Left lung (tissue), 10 donors: ENCODE measurements around the gene JMJD6. TPM values are rescaled to one million over a fixed set of nuclear protein-coding genes. Genes with fewer than 3 reads are reported as not detected.
A peak's percentile ranks its signal among the peaks of the same experiment; 100 is the strongest.

Experiments used
- ATAC-seq: fragments of 200-7000 bp; cut with Tn5 transposase; one replicate; pipeline ENCODE4 v1.9.1; 2020; ENCODE audit warnings: moderate library complexity
- DNase-seq, 4 donors: peaks; one replicate each; pipeline ENCODE4 v3.0.0-alpha.2; 2013 to 2020
- H3K27ac ChIP-seq, 2 donors: fragments of 200-600 bp; sonication (generic) in 1 of 2; one replicate each; pipeline versions ENCODE4 v1.5.0 to v1.8.0; 2020 to 2021
- H3K27me3 ChIP-seq, 2 donors: fragments of 200-600 bp; sonication (generic) in 1 of 2; one replicate each; pipeline versions ENCODE4 v1.5.0 to v1.8.0; 2020 to 2021
- H3K36me3 ChIP-seq, 2 donors: fragments of 200-600 bp; sonication (generic) in 1 of 2; one replicate each; pipeline versions ENCODE4 v1.5.0 to v1.8.0; 2020 to 2021
- H3K4me1 ChIP-seq, 2 donors: fragments of 200-600 bp; one replicate each; pipeline ENCODE4 v1.8.0; 2021
- H3K4me3 ChIP-seq, 2 donors: fragments of 200-600 bp; sonication (generic) in 1 of 2; one replicate each; pipeline versions ENCODE4 v1.5.0 to v1.8.0; 2020 to 2021; ENCODE audit warnings: mild to moderate bottlenecking in 1 of 2
- H3K9me3 ChIP-seq, 2 donors: fragments of 200-600 bp; sonication (generic) in 1 of 2; one replicate each; pipeline versions ENCODE4 v1.5.0 to v1.8.0; 2020 to 2021
- CTCF ChIP-seq, 2 donors: fragments of 200-600 bp; sonication (generic) in 1 of 2; IDR thresholded peaks; one replicate each; pipeline versions ENCODE4 v1.5.0 to v1.8.0; 2021; ENCODE audit warnings: antibody characterized with exemption in 2 of 2
- intact Hi-C, 2 donors: fragments of 100-400 bp; cut with DNase I; formaldehyde crosslinking; loops; one replicate each; pipeline versions ENCODE4 v1.11.2 to v1.14.2; 2022
- polyA plus RNA-seq, 6 donors: library from polyadenylated mRNA; unstranded; fragments of 120-200 nt; gene quantifications; one replicate each; pipeline ENCODE4 v1.2.1, GENCODE V29; 2013; ENCODE audit not compliant: insufficient read length in 6 of 6
- total RNA-seq, 2 donors: library from RNA; stranded (reverse); fragmentation: NEBNext Ultra II Directional; extraction: Animal tissue kit (Norgen Biotek cat#: 25700); gene quantifications; one replicate each; pipeline ENCODE4 v1.2.1, GENCODE V29; 2021
- donor health status: DM: no; HTN: yes; CAD: no.
- donor health status: DM: no; HTN: no; CAD: no.

The JMJD6 gene
- total and polyA plus RNA-seq, 8 donors: 21.9 to 35.9 (median 26.1) TPM

GRCh38 chr17:76690596-76691280 is 35.7 kb downstream of the JMJD6 start:
- TF ChIP-seq CTCF (IDR thresholded peaks at IDR 0.05): no peak
- no peaks in the 10 kb centered on the region for H3K27me3 ChIP-seq
- intact Hi-C loops: no loop called here
- H3K9me3 ChIP-seq: no peaks in the 10 kb centered on the region
- ATAC-seq (no peak), DNase-seq (no peak)
- peaks cover 0 to 3% of the 10 kb centered on the region in 2 donors for H3K36me3 ChIP-seq
- H3K4me3 ChIP-seq: no peak overlapping the region
- no peak overlapping the region for H3K27ac ChIP-seq
- H3K4me1 ChIP-seq: peaks cover 4 to 8% of the 10 kb centered on the region in 2 donors

GRCh38 chr17:76689859-76690258 is 36.5 kb downstream of the JMJD6 start:
- peaks cover 4 to 8% of the 10 kb centered on the region in 2 donors for H3K4me1 ChIP-seq
- ATAC-seq: no peak
- intact Hi-C loops: no loop called here
- H3K9me3 ChIP-seq: no peaks in the 10 kb centered on the region
- H3K4me3 ChIP-seq: no peak overlapping the region
- no peaks in the 10 kb centered on the region for H3K27me3 ChIP-seq
- TF ChIP-seq CTCF (IDR thresholded peaks at IDR 0.05): no peak
- H3K27ac ChIP-seq: peak overlapping the region in 1 of 2 donors; percentile 79
- DNase-seq: no peak
- H3K36me3 ChIP-seq: peaks cover 0 to 3% of the 10 kb centered on the region in 2 donors

DNA sequence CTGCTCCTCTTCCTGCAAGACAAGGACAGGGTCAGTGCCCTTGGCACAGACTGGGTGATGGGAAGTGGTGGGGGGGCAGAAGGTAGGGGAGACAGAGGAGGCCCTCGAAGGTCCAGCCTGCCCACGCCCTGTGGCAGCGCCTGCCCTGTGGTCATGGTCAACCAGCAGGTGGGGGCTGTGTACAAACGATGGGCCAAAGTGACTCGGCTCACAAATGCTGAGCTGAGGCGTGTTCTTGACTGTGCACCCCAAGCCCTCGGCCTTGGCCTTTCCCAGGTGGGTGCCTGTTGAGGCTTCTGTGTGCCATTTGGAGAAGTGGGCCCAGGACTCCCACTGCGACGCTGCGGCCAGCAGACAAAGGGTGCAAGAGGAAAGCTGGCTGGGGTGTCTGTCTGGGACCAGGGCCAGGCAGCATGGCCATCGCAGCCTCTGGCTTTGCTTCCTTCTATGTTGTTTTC is 38.2 kb downstream of the JMJD6 start:
- no peak for TF ChIP-seq CTCF (IDR thresholded peaks at IDR 0.05)
- no peak overlapping the region for H3K4me3 ChIP-seq
- intact Hi-C loops: no loop called here
- H3K4me1 ChIP-seq: peaks cover 4 to 8% of the 10 kb centered on the region in 2 donors
- ATAC-seq: peak; percentile 11
- H3K27me3 ChIP-seq: no peaks in the 10 kb centered on the region
- no peaks in the 10 kb centered on the region for H3K9me3 ChIP-seq
- peaks cover 0 to 11% of the 10 kb centered on the region in 2 donors for H3K36me3 ChIP-seq
- H3K27ac ChIP-seq: peak overlapping the region; percentile 73 to 79
- no peak for DNase-seq

DNA sequence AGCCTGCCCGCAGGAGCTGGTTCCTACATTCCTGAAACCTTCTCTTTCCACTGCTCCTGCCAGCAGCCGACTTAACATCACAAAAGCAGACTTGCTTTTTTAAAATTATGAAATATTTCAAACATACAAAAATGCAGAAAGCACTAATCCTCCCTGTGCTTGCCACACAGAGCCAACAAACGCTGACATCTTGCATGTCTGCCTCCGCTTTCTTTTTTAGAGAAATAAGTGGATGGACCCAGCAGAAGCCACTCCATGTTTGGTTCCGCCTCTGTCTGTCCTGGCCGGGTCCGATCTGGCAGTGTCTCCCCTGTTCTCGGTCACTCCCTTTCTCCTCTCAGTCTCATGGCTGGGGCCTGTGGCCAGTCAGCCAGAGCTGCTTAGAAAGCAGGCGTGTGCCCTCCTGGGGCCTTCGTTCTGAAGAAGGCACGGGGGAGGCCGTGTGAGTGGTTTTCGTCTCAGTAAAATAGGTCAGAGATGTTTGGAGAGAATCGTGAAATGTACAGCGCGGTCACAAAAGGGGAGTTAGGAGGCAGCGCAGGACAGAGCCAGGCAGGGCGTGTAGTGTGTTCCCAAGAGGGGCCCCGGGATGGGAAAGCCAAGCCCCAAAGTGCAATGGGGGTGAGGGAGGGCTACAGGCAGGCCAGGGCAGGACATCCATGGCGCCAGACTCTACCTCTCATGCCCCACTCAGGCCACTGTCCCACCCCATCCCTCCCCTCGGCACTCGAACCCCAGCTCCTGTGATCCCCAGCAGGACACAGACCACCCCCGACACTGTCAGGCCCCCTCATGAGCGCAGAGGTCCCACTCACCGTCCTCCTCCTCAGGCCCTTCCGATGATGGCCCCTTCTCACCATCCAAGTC is 38.9 kb downstream of the JMJD6 start:
- no peak for DNase-seq
- no peak for TF ChIP-seq CTCF (IDR thresholded peaks at IDR 0.05)
- H3K4me3 ChIP-seq: no peak overlapping the region
- intact Hi-C loops: no loop called here
- no peaks in the 10 kb centered on the region for H3K27me3 ChIP-seq
- H3K9me3 ChIP-seq: no peaks in the 10 kb centered on the region
- H3K27ac ChIP-seq: peak overlapping the region; percentile 73 to 79
- peaks cover 4 to 8% of the 10 kb centered on the region in 2 donors for H3K4me1 ChIP-seq
- H3K36me3 ChIP-seq: peaks cover 0 to 15% of the 10 kb centered on the region in 2 donors
- ATAC-seq: peak; percentile 46
